ENCODE measurements around the gene GPR161.

Gene GPR161

DNA sequence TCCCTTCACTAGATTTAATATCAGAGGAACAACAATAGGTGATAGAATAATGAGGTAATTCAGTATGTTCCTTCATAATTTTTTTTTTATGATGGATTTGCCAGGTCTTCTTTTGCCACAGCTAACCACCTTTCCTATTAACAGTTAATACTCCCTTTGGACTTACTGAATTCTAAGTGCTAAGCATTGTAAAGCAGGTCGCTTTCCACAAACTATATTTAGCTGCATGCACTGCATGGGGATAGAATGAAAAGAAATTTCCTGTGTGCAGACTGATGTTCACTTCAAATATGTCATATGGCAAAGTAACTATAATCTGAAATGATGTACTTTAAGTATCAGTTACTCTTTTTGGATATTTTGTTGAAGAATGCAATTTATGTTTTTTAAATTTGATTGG, 85.8 kb downstream of the GPR161 start:
- Histone ChIP-seq H3K4me3 (ENCODE audit: insufficient read depth, low read depth, low read length, poor library complexity, severe bottlenecking) (no peak overlapping the region), H3K27me3 (replicated peaks; ENCODE audit: control insufficient read depth, insufficient read depth, low read length, poor library complexity, severe bottlenecking) (no peaks in the 10 kb centered on the region), H3K4me1 (ENCODE audit: control insufficient read depth, insufficient read depth, low read length, poor library complexity, severe bottlenecking) (no peaks in the 10 kb centered on the region), H3K9me3 (ENCODE audit: control insufficient read depth, low read length) (no peaks in the 10 kb centered on the region), H3K27ac (ENCODE audit: insufficient read depth, low read length, poor library complexity, severe bottlenecking) (no peak overlapping the region), H3K36me3 (ENCODE audit: control insufficient read depth, insufficient read depth, low read length) (peaks cover 3% of the 10 kb centered on the region)
- no peak for DNase-seq

DNA sequence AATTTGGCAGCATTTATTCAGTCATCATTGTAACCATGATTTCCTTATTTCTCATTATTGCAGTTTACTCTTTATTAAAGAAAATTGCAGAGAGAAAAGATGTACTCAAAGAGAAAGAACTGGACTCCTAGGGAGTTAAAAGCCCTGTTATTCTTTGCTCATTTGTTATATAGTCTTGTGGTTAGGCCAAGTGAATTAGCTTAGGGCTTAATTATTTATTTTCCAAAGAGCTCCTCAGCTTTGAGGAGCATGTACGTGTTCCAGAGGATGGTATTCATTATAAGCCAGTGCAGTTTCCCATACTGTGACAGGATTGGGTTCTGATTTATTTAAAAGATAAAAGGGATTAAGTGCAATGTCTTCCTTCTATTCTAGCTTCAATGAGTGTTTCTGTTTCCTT, 86.4 kb downstream of the GPR161 start:
- no peaks in the 10 kb centered on the region for H3K4me1 ChIP-seq (ENCODE audit: control insufficient read depth, insufficient read depth, low read length, poor library complexity, severe bottlenecking)
- no peak overlapping the region for H3K4me3 ChIP-seq (ENCODE audit: insufficient read depth, low read depth, low read length, poor library complexity, severe bottlenecking)
- DNase-seq, result no peak
- H3K27me3 ChIP-seq (replicated peaks; ENCODE audit: control insufficient read depth, insufficient read depth, low read length, poor library complexity, severe bottlenecking), result no peaks in the 10 kb centered on the region
- no peaks in the 10 kb centered on the region for H3K9me3 ChIP-seq (ENCODE audit: control insufficient read depth, low read length)
- peaks cover 7% of the 10 kb centered on the region for H3K36me3 ChIP-seq (ENCODE audit: control insufficient read depth, insufficient read depth, low read length)
- no peak overlapping the region for H3K27ac ChIP-seq (ENCODE audit: insufficient read depth, low read length, poor library complexity, severe bottlenecking)

DNA sequence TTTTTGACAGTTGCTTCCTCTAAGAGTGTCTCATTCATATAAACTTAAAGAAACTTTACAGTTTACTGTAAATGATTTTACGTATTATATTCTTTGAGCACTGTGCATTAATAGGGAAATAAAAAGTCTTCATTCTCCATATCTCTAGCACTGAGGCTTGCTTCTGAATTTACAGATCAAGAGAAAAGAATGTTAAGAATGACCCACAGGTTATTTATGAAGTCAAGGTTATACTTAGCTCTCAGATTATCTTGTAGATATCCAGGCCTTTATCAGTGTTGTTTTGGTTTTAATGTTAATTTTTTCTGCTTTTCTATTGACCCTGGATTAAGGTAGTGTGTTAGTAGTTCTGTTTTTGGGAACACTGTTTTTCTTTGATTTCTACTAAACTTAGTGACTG, 91.4 kb downstream of the GPR161 start:
- Histone ChIP-seq H3K9me3 (ENCODE audit: control insufficient read depth, low read length) (no peaks in the 10 kb centered on the region), H3K4me1 (ENCODE audit: control insufficient read depth, insufficient read depth, low read length, poor library complexity, severe bottlenecking) (no peaks in the 10 kb centered on the region), H3K27me3 (replicated peaks; ENCODE audit: control insufficient read depth, insufficient read depth, low read length, poor library complexity, severe bottlenecking) (no peaks in the 10 kb centered on the region), H3K4me3 (ENCODE audit: insufficient read depth, low read depth, low read length, poor library complexity, severe bottlenecking) (no peak overlapping the region), H3K36me3 (ENCODE audit: control insufficient read depth, insufficient read depth, low read length) (peaks cover 27% of the 10 kb centered on the region), H3K27ac (ENCODE audit: insufficient read depth, low read length, poor library complexity, severe bottlenecking) (no peak overlapping the region)
- DNase-seq, result no peak

DNA sequence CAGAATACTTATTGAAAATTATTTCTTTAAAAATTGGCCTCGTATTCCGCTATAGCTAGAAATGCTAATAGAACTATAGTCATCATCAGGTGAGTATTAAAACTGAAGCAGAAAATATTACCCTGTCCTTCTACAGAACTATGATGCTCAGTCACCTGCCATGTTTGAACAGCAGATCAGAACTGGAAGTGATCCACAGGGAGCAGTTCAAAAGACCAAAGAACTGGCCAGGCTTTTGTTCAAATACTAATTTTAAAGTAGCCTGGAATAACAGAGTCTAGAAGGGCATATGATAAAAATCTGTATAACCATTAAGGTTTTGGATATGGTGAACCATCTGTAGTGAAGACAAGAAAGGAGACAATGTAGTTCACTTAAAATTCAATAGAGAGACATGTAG, 94.4 kb downstream of the GPR161 start:
- Histone ChIP-seq H3K36me3 (ENCODE audit: control insufficient read depth, insufficient read depth, low read length) (peaks cover 23% of the 10 kb centered on the region), H3K9me3 (ENCODE audit: control insufficient read depth, low read length) (no peaks in the 10 kb centered on the region), H3K4me3 (ENCODE audit: insufficient read depth, low read depth, low read length, poor library complexity, severe bottlenecking) (no peak overlapping the region), H3K4me1 (ENCODE audit: control insufficient read depth, insufficient read depth, low read length, poor library complexity, severe bottlenecking) (no peaks in the 10 kb centered on the region), H3K27ac (ENCODE audit: insufficient read depth, low read length, poor library complexity, severe bottlenecking) (no peak overlapping the region), H3K27me3 (replicated peaks; ENCODE audit: control insufficient read depth, insufficient read depth, low read length, poor library complexity, severe bottlenecking) (no peaks in the 10 kb centered on the region)
- no peak for DNase-seq

DNA sequence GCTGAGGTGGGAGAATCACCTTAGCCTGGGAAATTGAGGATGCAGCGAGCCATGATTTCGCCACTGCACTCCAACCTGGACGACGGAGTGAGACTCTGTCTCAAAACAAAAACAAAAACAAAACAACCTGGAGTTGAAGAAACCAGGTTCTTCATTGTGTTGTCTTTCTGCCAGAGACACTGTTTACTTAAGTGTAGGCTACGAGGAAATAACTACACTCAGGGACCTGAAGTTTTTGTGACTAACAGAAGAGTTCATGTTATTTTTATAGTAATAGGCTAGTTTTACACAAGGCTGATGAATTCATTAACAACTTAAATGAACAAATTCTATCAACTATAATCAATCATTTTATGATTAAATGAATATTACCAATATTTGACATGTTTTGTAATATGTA, 101.4 kb downstream of the GPR161 start:
- Histone ChIP-seq H3K36me3 (ENCODE audit: control insufficient read depth, insufficient read depth, low read length) (no peaks in the 10 kb centered on the region), H3K27me3 (replicated peaks; ENCODE audit: control insufficient read depth, insufficient read depth, low read length, poor library complexity, severe bottlenecking) (no peaks in the 10 kb centered on the region), H3K9me3 (ENCODE audit: control insufficient read depth, low read length) (no peaks in the 10 kb centered on the region), H3K4me3 (ENCODE audit: insufficient read depth, low read depth, low read length, poor library complexity, severe bottlenecking) (no peak overlapping the region), H3K27ac (ENCODE audit: insufficient read depth, low read length, poor library complexity, severe bottlenecking) (no peak overlapping the region), H3K4me1 (ENCODE audit: control insufficient read depth, insufficient read depth, low read length, poor library complexity, severe bottlenecking) (no peaks in the 10 kb centered on the region)
- no peak for DNase-seq

DNA sequence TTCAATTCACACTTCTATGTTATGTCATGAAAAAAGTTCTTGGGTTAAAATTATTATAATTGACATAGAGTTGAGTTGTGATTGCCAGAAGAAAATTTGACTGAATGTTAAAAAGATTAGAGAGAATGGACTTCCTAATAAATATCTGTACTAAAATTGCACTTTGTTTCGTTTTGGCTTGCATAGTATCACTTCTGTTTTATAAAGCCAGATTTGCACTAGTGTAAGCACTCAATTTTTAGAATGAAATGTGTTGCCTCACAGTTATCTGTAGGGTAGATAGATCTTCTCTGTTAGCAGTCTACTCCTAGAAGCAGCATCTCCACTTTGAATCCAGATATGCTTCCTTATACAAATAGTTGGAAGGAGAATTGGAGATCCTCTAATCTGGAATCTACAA, 104.7 kb downstream of the GPR161 start:
- H3K27me3 ChIP-seq (replicated peaks; ENCODE audit: control insufficient read depth, insufficient read depth, low read length, poor library complexity, severe bottlenecking), result no peaks in the 10 kb centered on the region
- H3K4me3 ChIP-seq (ENCODE audit: insufficient read depth, low read depth, low read length, poor library complexity, severe bottlenecking), result no peak overlapping the region
- H3K9me3 ChIP-seq (ENCODE audit: control insufficient read depth, low read length), result no peaks in the 10 kb centered on the region
- DNase-seq, result no peak
- H3K27ac ChIP-seq (ENCODE audit: insufficient read depth, low read length, poor library complexity, severe bottlenecking), result no peak overlapping the region
- H3K4me1 ChIP-seq (ENCODE audit: control insufficient read depth, insufficient read depth, low read length, poor library complexity, severe bottlenecking), result no peaks in the 10 kb centered on the region
- peaks cover 2% of the 10 kb centered on the region for H3K36me3 ChIP-seq (ENCODE audit: control insufficient read depth, insufficient read depth, low read length)

DNA sequence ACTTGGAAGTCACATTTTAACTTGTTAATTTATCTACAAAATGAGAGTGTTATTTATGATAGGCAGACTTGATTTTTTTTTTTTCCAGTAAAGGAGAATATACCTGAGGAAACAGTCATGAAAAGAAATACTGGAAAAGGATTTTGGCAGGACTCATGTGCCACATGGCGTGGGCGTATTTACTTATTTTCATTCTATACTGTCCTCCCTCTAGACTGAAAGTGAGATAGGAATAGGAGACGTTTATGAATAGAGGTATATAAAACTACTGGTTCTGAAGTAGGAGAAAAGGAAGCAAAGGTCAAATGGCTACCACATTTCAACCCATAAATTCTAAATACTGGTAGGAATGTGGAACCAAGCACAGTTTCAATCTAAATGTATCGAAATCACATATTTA, 105.1 kb downstream of the GPR161 start:
- no peaks in the 10 kb centered on the region for H3K4me1 ChIP-seq (ENCODE audit: control insufficient read depth, insufficient read depth, low read length, poor library complexity, severe bottlenecking)

DNA sequence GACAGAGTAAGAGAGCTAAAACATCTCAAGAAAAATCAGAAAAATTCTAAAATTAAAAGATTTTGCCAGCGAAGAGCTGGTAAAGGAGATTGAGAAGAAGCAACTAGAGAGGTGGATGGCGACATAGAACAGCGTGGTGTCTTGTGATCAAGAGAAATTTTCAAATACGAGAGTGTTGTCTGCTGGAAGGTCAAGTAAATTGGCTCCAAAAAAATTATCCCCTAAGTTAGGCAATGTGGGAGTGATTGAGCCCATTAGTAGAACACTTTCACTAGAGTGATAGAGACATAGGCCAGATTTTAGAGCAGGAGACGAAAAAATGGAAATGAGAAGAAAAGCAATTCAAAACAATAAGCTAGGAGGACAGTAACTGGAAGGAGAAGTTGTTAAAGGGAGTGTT, 105.5 kb downstream of the GPR161 start:
- H3K4me1 ChIP-seq (ENCODE audit: control insufficient read depth, insufficient read depth, low read length, poor library complexity, severe bottlenecking), result no peaks in the 10 kb centered on the region
- H3K36me3 ChIP-seq (ENCODE audit: control insufficient read depth, insufficient read depth, low read length), result peaks cover 4% of the 10 kb centered on the region
- H3K4me3 ChIP-seq (ENCODE audit: insufficient read depth, low read depth, low read length, poor library complexity, severe bottlenecking), result no peak overlapping the region
- no peak for DNase-seq
- H3K9me3 ChIP-seq (ENCODE audit: control insufficient read depth, low read length), result no peaks in the 10 kb centered on the region
- no peaks in the 10 kb centered on the region for H3K27me3 ChIP-seq (replicated peaks; ENCODE audit: control insufficient read depth, insufficient read depth, low read length, poor library complexity, severe bottlenecking)
- H3K27ac ChIP-seq (ENCODE audit: insufficient read depth, low read length, poor library complexity, severe bottlenecking), result no peak overlapping the region

More for the DNA sequence above, 105.1 kb downstream of the GPR161 start:
- Histone ChIP-seq H3K4me3 (ENCODE audit: insufficient read depth, low read depth, low read length, poor library complexity, severe bottlenecking) (no peak overlapping the region), H3K9me3 (ENCODE audit: control insufficient read depth, low read length) (no peaks in the 10 kb centered on the region), H3K27me3 (replicated peaks; ENCODE audit: control insufficient read depth, insufficient read depth, low read length, poor library complexity, severe bottlenecking) (no peaks in the 10 kb centered on the region), H3K27ac (ENCODE audit: insufficient read depth, low read length, poor library complexity, severe bottlenecking) (no peak overlapping the region), H3K36me3 (ENCODE audit: control insufficient read depth, insufficient read depth, low read length) (peaks cover 2% of the 10 kb centered on the region)
- no peak for DNase-seq

All from effector memory CD4-positive, alpha-beta T cell (primary cell).